B cell (primary cell): ENCODE measurements around the gene CNN1. TPM values are rescaled to one million over a fixed set of nuclear protein-coding genes. Genes with fewer than 3 reads are reported as not detected.

ENCODE experiments used
- ATAC-seq: fragments of 200-7000 bp; cut with Tn5 transposase; one replicate; pipeline ENCODE4 v1.10.0; 2021; ENCODE audit warnings: low read depth, mild to moderate bottlenecking, moderate number of reproducible peaks, moderate library complexity
- CTCF ChIA-PET: fragments of 350-600 bp; sonication (Branson Sonifier 250); formaldehyde crosslinking; loops from one replicate; lab custom pipeline; 2021; ENCODE audit warnings: antibody characterized with exemption, inconsistent platforms; lab: Charles Lee
- POLR2A ChIA-PET: fragments of 350-600 bp; sonication (Branson Sonifier 250); formaldehyde crosslinking; loops from one replicate; lab custom pipeline; 2021; ENCODE audit warnings: antibody characterized with exemption; lab: Charles Lee
- DNase-seq: peaks from one replicate; pipeline ENCODE4 v3.0.0; 2013
- H2AFZ ChIP-seq: 2 replicates; pipeline ENCODE4 v1.6.1; 2012; ENCODE audit warnings: mild to moderate bottlenecking, low read depth, low read length; ENCODE audit not compliant: insufficient read depth, poor library complexity, severe bottlenecking
- H3K27ac ChIP-seq, 2 donors: 1 replicate in 1 of 2; 2 replicates in 1 of 2; pipeline ENCODE4 v1.5.1; 2012 to 2013; ENCODE audit warnings: low read length in 2 of 2, mild to moderate bottlenecking in 2 of 2, moderate library complexity in 1 of 2
- H3K27me3 ChIP-seq, 4 experiments: fragments of 200-600 bp in 1 of 4; sonication (generic) in 1 of 4; replicated peaks in 1 of 4; 1 replicate in 2 of 4; 2 replicates in 2 of 4; pipeline versions ENCODE4 v1.6.1 to v1.7.0; 2013 to 2016; ENCODE audit warnings: low read length in 3 of 4, mild to moderate bottlenecking in 2 of 4, mixed read lengths in 1 of 4, moderate library complexity in 1 of 4; ENCODE audit not compliant: insufficient read depth in 4 of 4, control insufficient read depth in 3 of 4; ENCODE audit errors: control extremely low read depth in 1 of 4
- H3K36me3 ChIP-seq, 2 experiments: replicated peaks in 1 of 2; 1 replicate in 1 of 2; 2 replicates in 1 of 2; pipeline versions ENCODE4 v1.6.1 to v1.7.1; 2013; ENCODE audit warnings: low read length in 1 of 2; ENCODE audit not compliant: insufficient read depth in 2 of 2, control insufficient read depth in 1 of 2; ENCODE audit errors: control extremely low read depth in 1 of 2, extremely low read depth in 1 of 2
- H3K4me1 ChIP-seq, 2 donors: fragments of 200-600 bp in 1 of 2; sonication (generic) in 1 of 2; 1 replicate in 1 of 2; 2 replicates in 1 of 2; pipeline versions ENCODE4 v1.5.1 to v1.6.1; 2013 to 2017; ENCODE audit warnings: low read length in 2 of 2; ENCODE audit not compliant: control insufficient read depth in 2 of 2, insufficient read depth in 2 of 2
- H3K4me2 ChIP-seq: replicated peaks from 2 replicates; pipeline ENCODE3; 2012; ENCODE audit warnings: mild to moderate bottlenecking, low read depth, low read length; ENCODE audit not compliant: poor library complexity, severe bottlenecking
- H3K4me3 ChIP-seq, 5 experiments: fragments of 200-600 bp in 1 of 5; sonication (generic) in 1 of 5; 1 replicate in 3 of 5; 2 replicates in 2 of 5; pipeline versions ENCODE4 v1.5.1 to v1.7.0; 2011 to 2016; ENCODE audit warnings: low read length in 4 of 5, mild to moderate bottlenecking in 4 of 5, low read depth in 2 of 5, control low read depth in 1 of 5, moderate library complexity in 1 of 5; ENCODE audit not compliant: insufficient read depth in 1 of 5; ENCODE audit errors: control extremely low read depth in 1 of 5, extremely low read depth in 1 of 5
- H3K79me2 ChIP-seq: fragments of 200-600 bp; sonication (generic); one replicate; pipeline ENCODE4 v1.6.0; 2016; ENCODE audit warnings: low read length; ENCODE audit not compliant: control insufficient read depth, insufficient read depth
- H3K9ac ChIP-seq: fragments of 200-600 bp; sonication (generic); 2 replicates; pipeline ENCODE4 v1.6.1; 2017; ENCODE audit warnings: mild to moderate bottlenecking, low read length, moderate library complexity
- H3K9me3 ChIP-seq, 3 donors: one replicate each; pipeline versions ENCODE4 v1.6.1 to v1.7.1; 2013; ENCODE audit warnings: low read length in 2 of 3; ENCODE audit not compliant: control insufficient read depth in 2 of 3, insufficient read depth in 1 of 3; ENCODE audit errors: control extremely low read depth in 1 of 3
- H4K20me1 ChIP-seq: 2 replicates; pipeline ENCODE4 v1.6.0; 2012; ENCODE audit warnings: mild to moderate bottlenecking, low read length; ENCODE audit not compliant: insufficient read depth, control insufficient read depth, poor library complexity, severe bottlenecking
- H3K27ac Mint-ChIP-seq: one replicate; pipeline ENCODE4 v1.8.0; 2021; ENCODE audit warnings: mixed read lengths
- H3K27me3 Mint-ChIP-seq: one replicate; pipeline ENCODE4 v1.8.0; 2021; ENCODE audit warnings: mixed read lengths
- H3K4me1 Mint-ChIP-seq: one replicate; pipeline ENCODE4 v1.8.0; 2021; ENCODE audit warnings: mixed read lengths
- H3K4me3 Mint-ChIP-seq: one replicate; pipeline ENCODE4 v1.8.0; 2021; ENCODE audit warnings: mixed read lengths
- H3K9me3 Mint-ChIP-seq: one replicate; pipeline ENCODE4 v1.8.0; 2022; ENCODE audit warnings: mixed read lengths; ENCODE audit not compliant: insufficient read depth
- EZH2 ChIP-seq: IDR thresholded peaks from 2 replicates; pipeline ENCODE4 v1.6.1; 2012; ENCODE audit warnings: borderline replicate concordance, low read depth, mild to moderate bottlenecking, moderate library complexity, low read length; ENCODE audit not compliant: insufficient read depth, poor library complexity, severe bottlenecking
- WGBS: methylation state at CpG from one replicate; pipeline ENCODE4 v1.1.5; 2013; ENCODE audit warnings: missing lambda C conversion rate; ENCODE audit not compliant: insufficient coverage; 5-methylcytosine and 5-hydroxymethylcytosine counted together
- intact Hi-C: fragments of 100-400 bp; cut with micrococcal nuclease; formaldehyde crosslinking; loops from one replicate; pipeline ENCODE4 v1.10.0; 2022
- polyA plus RNA-seq: library from polyadenylated mRNA; depleted of rRNA; stranded (reverse); fragments of >200 nt; gene quantifications from 2 replicates; pipeline ENCODE4 v1.2.3, GENCODE V29; 2012
- total RNA-seq, 2 donors: library from RNA; stranded (reverse); fragments of 120-200 nt in 1 of 2; gene quantifications; 1 replicate in 1 of 2; 2 replicates in 1 of 2; pipeline versions ENCODE4 v1.2.3 to v1.2.4, GENCODE V29; 2013 to 2022
- TF ChIP-seq, protein P1 (sequence below): fragments of 200-600 bp; IDR thresholded peaks from one replicate; pipeline ENCODE4 v1.8.0; 2022; ENCODE audit warnings: antibody characterized with exemption, mild to moderate bottlenecking

CNN1 gene
- total and polyA plus RNA-seq, 2 donors (not counting 1 experiment from before 2014, with no cell fraction given) = not detected

GRCh38 chr19:11506101-11506555, 32.5 kb upstream of the CNN1 start:
- peak overlapping the region; percentile 99 for H3K9ac ChIP-seq
- intact Hi-C loops = no loop called here
- TF ChIP-seq, protein P1, sequence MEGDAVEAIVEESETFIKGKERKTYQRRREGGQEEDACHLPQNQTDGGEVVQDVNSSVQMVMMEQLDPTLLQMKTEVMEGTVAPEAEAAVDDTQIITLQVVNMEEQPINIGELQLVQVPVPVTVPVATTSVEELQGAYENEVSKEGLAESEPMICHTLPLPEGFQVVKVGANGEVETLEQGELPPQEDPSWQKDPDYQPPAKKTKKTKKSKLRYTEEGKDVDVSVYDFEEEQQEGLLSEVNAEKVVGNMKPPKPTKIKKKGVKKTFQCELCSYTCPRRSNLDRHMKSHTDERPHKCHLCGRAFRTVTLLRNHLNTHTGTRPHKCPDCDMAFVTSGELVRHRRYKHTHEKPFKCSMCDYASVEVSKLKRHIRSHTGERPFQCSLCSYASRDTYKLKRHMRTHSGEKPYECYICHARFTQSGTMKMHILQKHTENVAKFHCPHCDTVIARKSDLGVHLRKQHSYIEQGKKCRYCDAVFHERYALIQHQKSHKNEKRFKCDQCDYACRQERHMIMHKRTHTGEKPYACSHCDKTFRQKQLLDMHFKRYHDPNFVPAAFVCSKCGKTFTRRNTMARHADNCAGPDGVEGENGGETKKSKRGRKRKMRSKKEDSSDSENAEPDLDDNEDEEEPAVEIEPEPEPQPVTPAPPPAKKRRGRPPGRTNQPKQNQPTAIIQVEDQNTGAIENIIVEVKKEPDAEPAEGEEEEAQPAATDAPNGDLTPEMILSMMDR = no peak
- no peak for TF ChIP-seq EZH2

GRCh38 chr19:11506967-11507366, 31.7 kb upstream of the CNN1 start:
- POLR2A ChIA-PET = no interaction called here
- no peaks in the 10 kb centered on the region for H3K9me3 ChIP-seq
- intact Hi-C loops = no loop called here
- no peak for ATAC-seq
- no peak overlapping the region for H3K9ac ChIP-seq
- H3K27me3 ChIP-seq = no peaks in the 10 kb centered on the region
- CTCF ChIA-PET = interaction anchor here (0.5 to 0.7 kb wide), 3 partner anchors 14 to 1107 kb away, joined by 3 read pairs; no protein-coding TSS in a partner anchor
- Mint-ChIP-seq H3K4me1 (peaks cover 13% of the 10 kb centered on the region), H3K9me3 (no peaks in the 10 kb centered on the region), H3K27me3 (no peaks in the 10 kb centered on the region), H3K27ac (peak overlapping the region; percentile 53), H3K4me3 (peak overlapping the region; percentile 69)
- no peak for DNase-seq
- no peak overlapping the region for H3K27ac ChIP-seq
- 100% methylated on average over 5 of the region's 6 CpGs for WGBS
- peaks cover 0 to 3% of the 10 kb centered on the region in 2 experiments for H3K36me3 ChIP-seq
- H4K20me1 ChIP-seq = no peaks in the 10 kb centered on the region
- no peak overlapping the region for H2AFZ ChIP-seq
- no peak overlapping the region for H3K4me2 ChIP-seq
- TF ChIP-seq, protein P1 = no peak
- no peak for TF ChIP-seq EZH2
- peaks cover 3% of the 10 kb centered on the region for H3K79me2 ChIP-seq
- no peak overlapping the region for H3K4me3 ChIP-seq
- H3K4me1 ChIP-seq = peaks cover 9 to 13% of the 10 kb centered on the region in 2 donors

More at GRCh38 chr19:11506101-11506555, 32.5 kb upstream of the CNN1 start:
- Histone ChIP-seq H3K4me2 (peak overlapping the region; percentile 98), H3K36me3 (peaks cover 0 to under 1% of the 10 kb centered on the region in 2 experiments), H3K27me3 (no peaks in the 10 kb centered on the region), H4K20me1 (no peaks in the 10 kb centered on the region), H3K27ac (peak overlapping the region; percentile 53 to 98), H3K79me2 (peaks cover 3% of the 10 kb centered on the region), H3K4me1 (peaks cover 9 to 13% of the 10 kb centered on the region in 2 donors), H3K9me3 (no peaks in the 10 kb centered on the region), H3K4me3 (peak overlapping the region; percentile 62 to 98 (median 78)), H2AFZ (peak overlapping the region; percentile 96)
- 11% methylated on average over 16 of the region's 20 CpGs for WGBS
- CTCF ChIA-PET = interaction anchor here (0.7 to 1.2 kb wide), 2 partner anchors 23 to 76 kb away, joined by 3 to 4 read pairs; partner anchors contain the start of gene ECSIT
- Mint-ChIP-seq H3K4me3 (peak overlapping the region; percentile 87), H3K27me3 (no peaks in the 10 kb centered on the region), H3K27ac (peak overlapping the region; percentile 93), H3K9me3 (no peaks in the 10 kb centered on the region), H3K4me1 (peaks cover 13% of the 10 kb centered on the region)
- POLR2A ChIA-PET = interaction anchor here (0.7 to 0.9 kb wide), 2 partner anchors 30 to 82 kb away, joined by 3 read pairs; no protein-coding TSS in a partner anchor
- ATAC-seq (peak; percentile 7), DNase-seq (no peak)
